H1 (cell line): ENCODE measurements around the gene BRSK2. TPM values are rescaled to one million over a fixed set of nuclear protein-coding genes. Genes with fewer than 3 reads are reported as not detected.
"Not testable (repeated sequence)": the region's sequence is repeated elsewhere in the genome, so short reads cannot be mapped to it uniquely, and the experiment has no call there.

Experiments
- CTCF ChIA-PET: fragments of 300-600 bp; sonication (Branson Sonifier 250); formaldehyde crosslinking; loops from one replicate; lab custom pipeline; 2021; ENCODE audit not compliant: partially characterized antibody; lab: Charles Lee
- POLR2A ChIA-PET: fragments of 300-600 bp; sonication (Branson Sonifier 250); formaldehyde crosslinking; loops from one replicate; lab custom pipeline; 2021; ENCODE audit warnings: inconsistent platforms; ENCODE audit not compliant: partially characterized antibody; lab: Charles Lee
- DNase-seq, 2 experiments: peaks; one replicate each; pipeline versions ENCODE4 v3.0.0 to v3.0.0-alpha.2; 2010 to 2022; ENCODE audit warnings: low spot score in 2 of 2, low read depth in 1 of 2, mixed read lengths in 1 of 2
- FAIRE-seq: peaks from 2 replicates; lab custom pipeline; 2011; peaks lifted over from hg19 to GRCh38; lab: Jason Lieb, UNC
- H2AFZ ChIP-seq: 2 replicates; pipeline ENCODE4 v1.8.1; 2012; ENCODE audit warnings: low read length, inconsistent platforms
- H2AK5ac ChIP-seq: 2 replicates; pipeline ENCODE4 v1.6.1; 2013; ENCODE audit warnings: low read depth, low read length
- H2BK120ac ChIP-seq: replicated peaks from 2 replicates; pipeline ENCODE3; 2013; ENCODE audit warnings: low read depth, low read length, inconsistent platforms
- H2BK12ac ChIP-seq: 2 replicates; pipeline ENCODE4 v1.6.1; 2013; ENCODE audit warnings: low read depth, low read length
- H2BK15ac ChIP-seq: 2 replicates; pipeline ENCODE4 v1.6.1; 2013; ENCODE audit warnings: low read length
- H2BK20ac ChIP-seq: 2 replicates; pipeline ENCODE4 v1.6.1; 2013; ENCODE audit warnings: low read length
- H2BK5ac ChIP-seq: 2 replicates; pipeline ENCODE4 v1.6.1; 2013; ENCODE audit warnings: low read depth, low read length
- H3K14ac ChIP-seq: 2 replicates; pipeline ENCODE4 v1.6.1; 2013; ENCODE audit warnings: inconsistent platforms; ENCODE audit not compliant: insufficient read length
- H3K18ac ChIP-seq: 2 replicates; pipeline ENCODE4 v1.6.1; 2013; ENCODE audit warnings: low read length; ENCODE audit errors: extremely low read depth
- H3K23ac ChIP-seq: 2 replicates; pipeline ENCODE4 v1.6.1; 2013; ENCODE audit warnings: inconsistent platforms; ENCODE audit not compliant: insufficient read length
- H3K23me2 ChIP-seq: 2 replicates; pipeline ENCODE4 v1.6.1; 2013; ENCODE audit warnings: low read depth, low read length
- H3K27ac ChIP-seq: 2 replicates; pipeline ENCODE4 v1.6.1; 2011; ENCODE audit warnings: low read depth, low read length, inconsistent platforms
- H3K27me3 ChIP-seq, 4 experiments: replicated peaks in 1 of 4; 1 replicate in 1 of 4; 2 replicates in 3 of 4; pipeline versions ENCODE4 v1.6.1 to v1.8.1; 2011 to 2013; ENCODE audit warnings: low read length in 3 of 4, mild to moderate bottlenecking in 3 of 4, inconsistent platforms in 2 of 4, mixed read lengths in 2 of 4, moderate library complexity in 1 of 4; ENCODE audit not compliant: control insufficient read depth in 3 of 4, insufficient read depth in 3 of 4; ENCODE audit errors: extremely low read depth in 1 of 4
- H3K36me3 ChIP-seq, 4 experiments: 2 replicates each; pipeline versions ENCODE4 v1.6.1 to v1.8.1; 2011 to 2013; ENCODE audit warnings: mild to moderate bottlenecking in 4 of 4, low read length in 3 of 4, moderate library complexity in 2 of 4, control low read depth in 1 of 4, inconsistent platforms in 1 of 4; ENCODE audit not compliant: insufficient read depth in 4 of 4, control insufficient read depth in 2 of 4
- H3K4ac ChIP-seq: replicated peaks from 2 replicates; pipeline ENCODE3; 2013; ENCODE audit warnings: low read length, low read depth, mixed read lengths, inconsistent platforms; ENCODE audit not compliant: insufficient read length
- H3K4me1 ChIP-seq, 4 experiments: replicated peaks in 1 of 4; 1 replicate in 1 of 4; 2 replicates in 3 of 4; pipeline versions ENCODE4 v1.6.1 to v1.8.1; 2011 to 2013; ENCODE audit warnings: low read length in 3 of 4, inconsistent platforms in 2 of 4, mixed read lengths in 1 of 4; ENCODE audit not compliant: insufficient read depth in 4 of 4, control insufficient read depth in 3 of 4
- H3K4me2 ChIP-seq, 2 experiments: 2 replicates each; pipeline versions ENCODE4 v1.6.1 to v1.8.1; 2011 to 2013; ENCODE audit warnings: low read depth in 2 of 2, low read length in 2 of 2, control low read depth in 1 of 2, inconsistent platforms in 1 of 2, mild to moderate bottlenecking in 1 of 2; ENCODE audit not compliant: insufficient read depth in 1 of 2
- H3K4me3 ChIP-seq, 4 experiments: fragments of 200-600, 300-600 bp in 1 of 4; sonication (generic), shearing (Covaris generic), sonication (Bioruptor Twin) in 1 of 4; 2 replicates each; pipeline versions ENCODE4 v1.5.1 to v1.8.1; 2011 to 2016; ENCODE audit warnings: low read length in 4 of 4, low read depth in 3 of 4, control low read depth in 2 of 4, inconsistent platforms in 2 of 4, mild to moderate bottlenecking in 2 of 4, mixed read lengths in 1 of 4, moderate library complexity in 1 of 4; ENCODE audit not compliant: insufficient read depth in 2 of 4; ENCODE audit errors: extremely low read depth in 1 of 4
- H3K56ac ChIP-seq: replicated peaks from 2 replicates; pipeline ENCODE3; 2013; ENCODE audit warnings: low read depth, mild to moderate bottlenecking, mixed read lengths, low read length, inconsistent platforms; ENCODE audit not compliant: insufficient read length
- H3K79me1 ChIP-seq: 2 replicates; pipeline ENCODE4 v1.6.1; 2013; ENCODE audit warnings: low read depth, low read length, control low read depth
- H3K79me2 ChIP-seq, 2 experiments: 2 replicates each; pipeline versions ENCODE4 v1.6.1 to v1.8.1; 2012 to 2013; ENCODE audit warnings: low read length in 2 of 2, mild to moderate bottlenecking in 2 of 2, inconsistent platforms in 1 of 2; ENCODE audit not compliant: insufficient read depth in 2 of 2, control insufficient read depth in 1 of 2
- H3K9ac ChIP-seq, 4 experiments: replicated peaks in 1 of 4; 1 replicate in 1 of 4; 2 replicates in 3 of 4; pipeline versions ENCODE4 v1.6.1 to v1.8.1; 2011 to 2013; ENCODE audit warnings: low read depth in 3 of 4, low read length in 3 of 4, control low read depth in 2 of 4, mild to moderate bottlenecking in 2 of 4, moderate library complexity in 2 of 4, inconsistent platforms in 1 of 4; ENCODE audit errors: extremely low read depth in 1 of 4
- H3K9me3 ChIP-seq, 2 experiments: 2 replicates each; pipeline versions ENCODE4 v1.6.1 to v1.8.1; 2012 to 2013; ENCODE audit warnings: mild to moderate bottlenecking in 2 of 2, moderate library complexity in 2 of 2, control low read depth in 1 of 2, inconsistent platforms in 1 of 2, low read depth in 1 of 2, low read length in 1 of 2, mixed read lengths in 1 of 2; ENCODE audit not compliant: insufficient read depth in 2 of 2
- H4K20me1 ChIP-seq, 2 experiments: replicated peaks in 1 of 2; 2 replicates each; pipeline versions ENCODE3 to v1.8.1; 2011 to 2013; ENCODE audit warnings: inconsistent platforms in 2 of 2, low read length in 2 of 2, mild to moderate bottlenecking in 1 of 2; ENCODE audit not compliant: insufficient read depth in 2 of 2, control insufficient read depth in 1 of 2
- H4K5ac ChIP-seq: 2 replicates; pipeline ENCODE4 v1.6.1; 2013; ENCODE audit warnings: low read length, low read depth, mixed read lengths, inconsistent platforms; ENCODE audit not compliant: insufficient read length
- H4K8ac ChIP-seq: 2 replicates; pipeline ENCODE4 v1.8.0; 2013; ENCODE audit warnings: mild to moderate bottlenecking, moderate library complexity, low read length, inconsistent platforms; ENCODE audit not compliant: insufficient read depth; ENCODE audit errors: extremely low read depth
- H4K91ac ChIP-seq: replicated peaks from 2 replicates; pipeline ENCODE3; 2013; ENCODE audit warnings: low read length, mixed read lengths, inconsistent platforms; ENCODE audit not compliant: insufficient read length
- WGBS, 2 experiments: shearing (Covaris generic) in 1 of 2; methylation state at CpG; one replicate each; pipeline versions ENCODE4 v1.1.6 to v1.1.7; 2013 to 2015; ENCODE audit warnings: low lambda C conversion rate in 2 of 2, mixed read lengths in 2 of 2, inconsistent platforms in 1 of 2, low coverage in 1 of 2, missing lambda C conversion rate in 1 of 2; ENCODE audit not compliant: insufficient replicate concordance in 2 of 2, insufficient coverage in 1 of 2, insufficient read length in 1 of 2; ENCODE audit errors: extremely low coverage in 1 of 2, missing lambda C conversion rate in 1 of 2; 5-methylcytosine and 5-hydroxymethylcytosine counted together
- polyA plus RNA-seq, 7 experiments: library from polyadenylated mRNA; depleted of rRNA in 3 of 7; stranded (reverse) in 5 of 7; unstranded in 2 of 7; fragments of >200 nt in 5 of 7; fragments of 200-250 nt in 2 of 7; gene quantifications; 1 replicate in 5 of 7; 2 replicates in 1 of 7; 4 replicates in 1 of 7; pipeline versions ENCODE4 v1.2.1 to v1.2.3, GENCODE V29; 2011 to 2013; ENCODE audit warnings: missing spikeins in 2 of 7, mixed read lengths in 2 of 7
- total RNA-seq: library from RNA; stranded (reverse); fragmentation: NEBNext Ultra II Directional; extraction: Animal tissue kit (Norgen Biotek cat#: 25700); gene quantifications from 2 replicates; pipeline ENCODE4 v1.2.1, GENCODE V29; 2021

BRSK2 gene
- total and polyA plus RNA-seq, 2 of the 8 experiments (the other 6 are each of a cell fraction or from before 2014, with no cell fraction given), result 17.3 to 27.1 TPM

- H3K23ac ChIP-seq, FAIRE-seq, H2AK5ac ChIP-seq, H3K23me2 ChIP-seq, H3K36me3 ChIP-seq, H4K20me1 ChIP-seq, H3K9ac ChIP-seq, H3K4me3 ChIP-seq, H3K18ac ChIP-seq, H3K79me1 ChIP-seq, H3K56ac ChIP-seq, H3K4ac ChIP-seq, H3K14ac ChIP-seq, H2BK120ac ChIP-seq, H2AFZ ChIP-seq, H2BK15ac ChIP-seq, H4K5ac ChIP-seq, POLR2A ChIA-PET, H2BK12ac ChIP-seq, H2BK20ac ChIP-seq, H3K27me3 ChIP-seq, H3K79me2 ChIP-seq, H3K4me1 ChIP-seq, H4K8ac ChIP-seq, H3K27ac ChIP-seq, DNase-seq, H3K9me3 ChIP-seq, H4K91ac ChIP-seq, H2BK5ac ChIP-seq, H3K4me2 ChIP-seq: not testable (repeated sequence)
- WGBS, 2 experiments, result 93% methylated on average over 18 of the region's 18 CpGs; no CpG with 5 or more reads in 1 of the 2 experiments
- CTCF ChIA-PET, result interaction anchor here (0.6 to 1.0 kb wide), 3 partner anchors 227 to 1419 kb away, joined by 3 to 4 read pairs (median 3); no protein-coding TSS in a partner anchor
These were observed 42.2 kb upstream of the BRSK2 start for GRCh38 chr11:1347411-1347999.
